GM23338 (cell line): ENCODE data around the gene SLAIN1.

ENCODE experiments used
- CREB1 ChIP-seq: fragments of 250-450 bp; sonication (Bioruptor Pico); IDR thresholded peaks from 2 replicates; pipeline ENCODE4 v1.5.0; 2020; ENCODE audit warnings: low read depth, mild to moderate bottlenecking, moderate library complexity
- EZH2 ChIP-seq: fragments of 200-600 bp; sonication (generic); IDR thresholded peaks from one replicate; pipeline ENCODE4 v1.8.0; 2017; ENCODE audit warnings: antibody characterized with exemption, mild to moderate bottlenecking, low read depth; ENCODE audit not compliant: unreplicated experiment
- EZH2phosphoT487 ChIP-seq: fragments of 200-600 bp; sonication (generic); IDR thresholded peaks from one replicate; pipeline ENCODE4 v1.8.1; 2018; ENCODE audit warnings: antibody characterized with exemption; ENCODE audit not compliant: unreplicated experiment
- NANOG ChIP-seq: IDR thresholded peaks from 2 replicates; pipeline ENCODE4 v1.6.1; 2016; ENCODE audit warnings: antibody characterized with exemption, borderline replicate concordance
- POLR2AphosphoS5 ChIP-seq: IDR thresholded peaks from 2 replicates; pipeline ENCODE4 v1.6.1; 2016; ENCODE audit warnings: antibody characterized with exemption, low read depth
- STAT1 ChIP-seq: IDR thresholded peaks from one replicate; pipeline ENCODE4 v1.6.1; 2016; ENCODE audit warnings: antibody characterized with exemption; ENCODE audit not compliant: unreplicated experiment
- ZNF114 ChIP-seq: fragments of 250-450 bp; sonication (Bioruptor Pico); IDR thresholded peaks from 2 replicates; pipeline ENCODE4 v1.5.0; 2020; ENCODE audit warnings: mild to moderate bottlenecking, moderate library complexity
- ZNF331 ChIP-seq: fragments of 250-450 bp; sonication (Bioruptor Pico); IDR thresholded peaks from 2 replicates; pipeline ENCODE4 v1.5.0; 2020; ENCODE audit warnings: low read depth, mild to moderate bottlenecking, moderate library complexity
- TF ChIP-seq, protein P1 (sequence below), 2 experiments: fragments of 200-600 bp in 1 of 2; sonication (generic) in 1 of 2; conservative IDR thresholded peaks; 2 replicates each; pipeline versions ENCODE4 v1.5.1 to v1.6.1; 2016 to 2017; ENCODE audit warnings: antibody characterized with exemption in 2 of 2, low read depth in 2 of 2, mild to moderate bottlenecking in 2 of 2, moderate library complexity in 1 of 2
- TF ChIP-seq, protein P2 (sequence below): IDR thresholded peaks from 2 replicates; pipeline ENCODE4 v1.6.1; 2016; ENCODE audit warnings: antibody characterized with exemption
- TF ChIP-seq, protein P3 (sequence below): IDR thresholded peaks from one replicate; pipeline ENCODE4 v1.6.1; 2018; ENCODE audit warnings: antibody characterized with exemption; ENCODE audit not compliant: unreplicated experiment

DNA sequence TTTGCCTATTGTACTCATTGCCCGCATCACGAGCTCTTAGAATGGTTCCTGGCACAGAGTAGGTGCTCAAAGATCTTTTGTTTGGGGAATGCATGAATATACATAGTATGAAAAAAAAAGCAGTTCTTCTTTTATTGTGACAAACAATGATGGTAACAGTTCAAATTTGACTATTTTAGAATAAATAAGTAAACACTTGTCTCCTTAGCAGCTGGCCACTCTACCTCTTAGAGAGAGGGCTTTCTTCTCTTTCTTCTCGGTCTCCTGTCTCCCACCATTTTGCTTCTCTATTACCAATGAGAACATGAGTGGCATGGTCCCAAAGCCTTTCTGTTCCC is 639 bp upstream of the SLAIN1 start:
- TF ChIP-seq, protein P1, sequence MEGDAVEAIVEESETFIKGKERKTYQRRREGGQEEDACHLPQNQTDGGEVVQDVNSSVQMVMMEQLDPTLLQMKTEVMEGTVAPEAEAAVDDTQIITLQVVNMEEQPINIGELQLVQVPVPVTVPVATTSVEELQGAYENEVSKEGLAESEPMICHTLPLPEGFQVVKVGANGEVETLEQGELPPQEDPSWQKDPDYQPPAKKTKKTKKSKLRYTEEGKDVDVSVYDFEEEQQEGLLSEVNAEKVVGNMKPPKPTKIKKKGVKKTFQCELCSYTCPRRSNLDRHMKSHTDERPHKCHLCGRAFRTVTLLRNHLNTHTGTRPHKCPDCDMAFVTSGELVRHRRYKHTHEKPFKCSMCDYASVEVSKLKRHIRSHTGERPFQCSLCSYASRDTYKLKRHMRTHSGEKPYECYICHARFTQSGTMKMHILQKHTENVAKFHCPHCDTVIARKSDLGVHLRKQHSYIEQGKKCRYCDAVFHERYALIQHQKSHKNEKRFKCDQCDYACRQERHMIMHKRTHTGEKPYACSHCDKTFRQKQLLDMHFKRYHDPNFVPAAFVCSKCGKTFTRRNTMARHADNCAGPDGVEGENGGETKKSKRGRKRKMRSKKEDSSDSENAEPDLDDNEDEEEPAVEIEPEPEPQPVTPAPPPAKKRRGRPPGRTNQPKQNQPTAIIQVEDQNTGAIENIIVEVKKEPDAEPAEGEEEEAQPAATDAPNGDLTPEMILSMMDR (conservative IDR thresholded peaks at IDR 0.05; ENCODE audit: low read depth in 2 of 2): no peak
- TF ChIP-seq POLR2AphosphoS5: no peak
- TF ChIP-seq, protein P2, sequence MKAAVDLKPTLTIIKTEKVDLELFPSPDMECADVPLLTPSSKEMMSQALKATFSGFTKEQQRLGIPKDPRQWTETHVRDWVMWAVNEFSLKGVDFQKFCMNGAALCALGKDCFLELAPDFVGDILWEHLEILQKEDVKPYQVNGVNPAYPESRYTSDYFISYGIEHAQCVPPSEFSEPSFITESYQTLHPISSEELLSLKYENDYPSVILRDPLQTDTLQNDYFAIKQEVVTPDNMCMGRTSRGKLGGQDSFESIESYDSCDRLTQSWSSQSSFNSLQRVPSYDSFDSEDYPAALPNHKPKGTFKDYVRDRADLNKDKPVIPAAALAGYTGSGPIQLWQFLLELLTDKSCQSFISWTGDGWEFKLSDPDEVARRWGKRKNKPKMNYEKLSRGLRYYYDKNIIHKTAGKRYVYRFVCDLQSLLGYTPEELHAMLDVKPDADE: no peak
- no peak for TF ChIP-seq EZH2
- no peak for TF ChIP-seq NANOG
- TF ChIP-seq EZH2phosphoT487: no peak
- TF ChIP-seq, protein P3, sequence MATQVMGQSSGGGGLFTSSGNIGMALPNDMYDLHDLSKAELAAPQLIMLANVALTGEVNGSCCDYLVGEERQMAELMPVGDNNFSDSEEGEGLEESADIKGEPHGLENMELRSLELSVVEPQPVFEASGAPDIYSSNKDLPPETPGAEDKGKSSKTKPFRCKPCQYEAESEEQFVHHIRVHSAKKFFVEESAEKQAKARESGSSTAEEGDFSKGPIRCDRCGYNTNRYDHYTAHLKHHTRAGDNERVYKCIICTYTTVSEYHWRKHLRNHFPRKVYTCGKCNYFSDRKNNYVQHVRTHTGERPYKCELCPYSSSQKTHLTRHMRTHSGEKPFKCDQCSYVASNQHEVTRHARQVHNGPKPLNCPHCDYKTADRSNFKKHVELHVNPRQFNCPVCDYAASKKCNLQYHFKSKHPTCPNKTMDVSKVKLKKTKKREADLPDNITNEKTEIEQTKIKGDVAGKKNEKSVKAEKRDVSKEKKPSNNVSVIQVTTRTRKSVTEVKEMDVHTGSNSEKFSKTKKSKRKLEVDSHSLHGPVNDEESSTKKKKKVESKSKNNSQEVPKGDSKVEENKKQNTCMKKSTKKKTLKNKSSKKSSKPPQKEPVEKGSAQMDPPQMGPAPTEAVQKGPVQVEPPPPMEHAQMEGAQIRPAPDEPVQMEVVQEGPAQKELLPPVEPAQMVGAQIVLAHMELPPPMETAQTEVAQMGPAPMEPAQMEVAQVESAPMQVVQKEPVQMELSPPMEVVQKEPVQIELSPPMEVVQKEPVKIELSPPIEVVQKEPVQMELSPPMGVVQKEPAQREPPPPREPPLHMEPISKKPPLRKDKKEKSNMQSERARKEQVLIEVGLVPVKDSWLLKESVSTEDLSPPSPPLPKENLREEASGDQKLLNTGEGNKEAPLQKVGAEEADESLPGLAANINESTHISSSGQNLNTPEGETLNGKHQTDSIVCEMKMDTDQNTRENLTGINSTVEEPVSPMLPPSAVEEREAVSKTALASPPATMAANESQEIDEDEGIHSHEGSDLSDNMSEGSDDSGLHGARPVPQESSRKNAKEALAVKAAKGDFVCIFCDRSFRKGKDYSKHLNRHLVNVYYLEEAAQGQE: no peak
- TF ChIP-seq CREB1 (CRISPR knock-in tag): no peak
- no peak for TF ChIP-seq STAT1
- no peak for TF ChIP-seq ZNF331 (CRISPR knock-in tag)
- no peak for TF ChIP-seq ZNF114 (CRISPR knock-in tag)
